Measurements from ENCODE around the gene UQCRQ.

DNA sequence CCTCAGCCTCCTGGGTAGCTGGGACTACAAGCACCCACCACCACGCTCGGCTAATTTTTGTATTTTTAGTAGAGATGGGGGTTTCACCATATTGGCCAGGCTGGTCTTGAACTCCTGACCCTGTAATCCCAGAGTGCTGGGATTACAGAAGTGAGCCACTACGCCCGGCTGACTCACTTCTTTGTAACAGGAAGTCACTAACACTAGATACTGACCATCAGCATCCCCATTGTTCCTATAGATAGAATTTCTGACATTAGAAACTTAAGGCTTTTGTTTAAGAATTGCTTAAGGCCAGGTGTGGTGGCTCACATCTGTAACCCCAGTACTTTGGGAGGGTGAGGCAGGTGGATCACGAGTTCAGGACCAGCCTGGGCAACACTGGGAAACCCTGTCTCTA, 49.2 kb downstream of the UQCRQ start:
- TF ChIP-seq, protein P1, sequence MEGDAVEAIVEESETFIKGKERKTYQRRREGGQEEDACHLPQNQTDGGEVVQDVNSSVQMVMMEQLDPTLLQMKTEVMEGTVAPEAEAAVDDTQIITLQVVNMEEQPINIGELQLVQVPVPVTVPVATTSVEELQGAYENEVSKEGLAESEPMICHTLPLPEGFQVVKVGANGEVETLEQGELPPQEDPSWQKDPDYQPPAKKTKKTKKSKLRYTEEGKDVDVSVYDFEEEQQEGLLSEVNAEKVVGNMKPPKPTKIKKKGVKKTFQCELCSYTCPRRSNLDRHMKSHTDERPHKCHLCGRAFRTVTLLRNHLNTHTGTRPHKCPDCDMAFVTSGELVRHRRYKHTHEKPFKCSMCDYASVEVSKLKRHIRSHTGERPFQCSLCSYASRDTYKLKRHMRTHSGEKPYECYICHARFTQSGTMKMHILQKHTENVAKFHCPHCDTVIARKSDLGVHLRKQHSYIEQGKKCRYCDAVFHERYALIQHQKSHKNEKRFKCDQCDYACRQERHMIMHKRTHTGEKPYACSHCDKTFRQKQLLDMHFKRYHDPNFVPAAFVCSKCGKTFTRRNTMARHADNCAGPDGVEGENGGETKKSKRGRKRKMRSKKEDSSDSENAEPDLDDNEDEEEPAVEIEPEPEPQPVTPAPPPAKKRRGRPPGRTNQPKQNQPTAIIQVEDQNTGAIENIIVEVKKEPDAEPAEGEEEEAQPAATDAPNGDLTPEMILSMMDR (IDR thresholded peaks at IDR 0.05; ENCODE audit: borderline replicate concordance, extremely low read depth, low read length, poor library complexity, severe bottlenecking) = no peak
- no peak for TF ChIP-seq EZH2 (IDR thresholded peaks at IDR 0.05; ENCODE audit: borderline replicate concordance, low read depth, low read length, severe bottlenecking)
